ENCODE measurements around the gene LIPT2.

- TF ChIP-seq MYC (IDR thresholded peaks at IDR 0.05; ENCODE audit: low read depth, low read length) (no peak), CTCF (IDR thresholded peaks at IDR 0.05; ENCODE audit: low read depth, low read length) (no peak)
These were observed 30.3 kb downstream of the LIPT2 start for GRCh38 chr11:74463216-74463615.

Measured in NB4 (cell line).